ENCODE measurements around the gene HDAC1.

Gene HDAC1

GRCh38 chr1:32372149-32372756 is 80.4 kb downstream of the HDAC1 start:
- H3K4me3 ChIP-seq (ENCODE audit: low read depth in 1 of 2, low read length in 2 of 2): no peak overlapping the region
- no peaks in the 10 kb centered on the region for H3K79me2 ChIP-seq (ENCODE audit: insufficient read depth, low read length)
- TF ChIP-seq EZH2 (IDR thresholded peaks at IDR 0.05; ENCODE audit: borderline replicate concordance, low read depth, low read length, severe bottlenecking): no peak
- TF ChIP-seq CTCF (IDR thresholded peaks at IDR 0.05; ENCODE audit: borderline replicate concordance, extremely low read depth, low read length, poor library complexity, severe bottlenecking): peak; percentile 61
- peak; percentile 96 for ATAC-seq (ENCODE audit: insufficient read depth, low read depth)
- H3K9ac ChIP-seq (ENCODE audit: low read depth, low read length): no peak overlapping the region
- DNase-seq: peak; percentile 77
- peaks cover 13% of the 10 kb centered on the region for H3K4me1 ChIP-seq (ENCODE audit: insufficient read depth, low read length)
- H3K27ac ChIP-seq (ENCODE audit: low read length): no peak overlapping the region
- H3K36me3 ChIP-seq (ENCODE audit: insufficient read depth, low read length): peaks cover 79% of the 10 kb centered on the region
- H3K27me3 ChIP-seq (ENCODE audit: insufficient read depth, low read length, poor library complexity): no peaks in the 10 kb centered on the region
- no peak overlapping the region for H2AFZ ChIP-seq (ENCODE audit: low read depth, low read length)
- H3K9me3 ChIP-seq (ENCODE audit: insufficient read depth, low read length, severe bottlenecking): no peaks in the 10 kb centered on the region
- H3K4me2 ChIP-seq (ENCODE audit: insufficient read depth, low read length): no peak overlapping the region
- 0 out of 2 replicates have a peak, but pooled peaks cover 4% of the 10 kb centered on the region for H4K20me1 ChIP-seq (ENCODE audit: insufficient read depth, low read length)

- TF ChIP-seq CTCF (IDR thresholded peaks at IDR 0.05; ENCODE audit: borderline replicate concordance, extremely low read depth, low read length, poor library complexity, severe bottlenecking) (no peak), EZH2 (IDR thresholded peaks at IDR 0.05; ENCODE audit: borderline replicate concordance, low read depth, low read length, severe bottlenecking) (no peak)
- Histone ChIP-seq H3K4me2 (ENCODE audit: insufficient read depth, low read length) (no peak overlapping the region), H3K4me3 (ENCODE audit: low read depth in 1 of 2, low read length in 2 of 2) (no peak overlapping the region), H3K27me3 (ENCODE audit: insufficient read depth, low read length, poor library complexity) (no peaks in the 10 kb centered on the region), H3K79me2 (ENCODE audit: insufficient read depth, low read length) (no peaks in the 10 kb centered on the region), H3K9ac (ENCODE audit: low read depth, low read length) (no peak overlapping the region), H3K4me1 (ENCODE audit: insufficient read depth, low read length) (peaks cover 13% of the 10 kb centered on the region), H4K20me1 (ENCODE audit: insufficient read depth, low read length) (0 out of 2 replicates have a peak, but pooled peaks cover 4% of the 10 kb centered on the region), H2AFZ (ENCODE audit: low read depth, low read length) (no peak overlapping the region), H3K36me3 (ENCODE audit: insufficient read depth, low read length) (peaks cover 80% of the 10 kb centered on the region), H3K27ac (ENCODE audit: low read length) (no peak overlapping the region), H3K9me3 (ENCODE audit: insufficient read depth, low read length, severe bottlenecking) (no peaks in the 10 kb centered on the region)
- ATAC-seq (ENCODE audit: insufficient read depth, low read depth) (no peak), DNase-seq (no peak)
Observed at GRCh38 chr1:32373996-32374592, 82.2 kb downstream of the HDAC1 start.

GRCh38 chr1:32376199-32376598 is 84.3 kb downstream of the HDAC1 start:
- no peaks in the 10 kb centered on the region for H4K20me1 ChIP-seq (ENCODE audit: insufficient read depth, low read length)
- ATAC-seq (ENCODE audit: insufficient read depth, low read depth) (no peak), DNase-seq (no peak)
- H3K9me3 ChIP-seq (ENCODE audit: insufficient read depth, low read length, severe bottlenecking): no peaks in the 10 kb centered on the region
- no peak overlapping the region for H3K9ac ChIP-seq (ENCODE audit: low read depth, low read length)
- no peak for TF ChIP-seq EZH2 (IDR thresholded peaks at IDR 0.05; ENCODE audit: borderline replicate concordance, low read depth, low read length, severe bottlenecking)
- TF ChIP-seq CTCF (IDR thresholded peaks at IDR 0.05; ENCODE audit: borderline replicate concordance, extremely low read depth, low read length, poor library complexity, severe bottlenecking): no peak
- no peak overlapping the region for H2AFZ ChIP-seq (ENCODE audit: low read depth, low read length)
- peaks cover 13% of the 10 kb centered on the region for H3K4me1 ChIP-seq (ENCODE audit: insufficient read depth, low read length)
- H3K79me2 ChIP-seq (ENCODE audit: insufficient read depth, low read length): no peaks in the 10 kb centered on the region
- no peak overlapping the region for H3K27ac ChIP-seq (ENCODE audit: low read length)
- no peak overlapping the region for H3K4me3 ChIP-seq (ENCODE audit: low read depth in 1 of 2, low read length in 2 of 2)
- H3K27me3 ChIP-seq (ENCODE audit: insufficient read depth, low read length, poor library complexity): no peaks in the 10 kb centered on the region
- no peak overlapping the region for H3K4me2 ChIP-seq (ENCODE audit: insufficient read depth, low read length)
- peaks cover 96% of the 10 kb centered on the region for H3K36me3 ChIP-seq (ENCODE audit: insufficient read depth, low read length)

All from DND-41 (cell line).